ENCODE results near the gene MPHOSPH8.
"Not testable (repeated sequence)": the region's sequence is repeated elsewhere in the genome, so short reads cannot be mapped to it uniquely, and the experiment has no call there.

MPHOSPH8 gene

DNA sequence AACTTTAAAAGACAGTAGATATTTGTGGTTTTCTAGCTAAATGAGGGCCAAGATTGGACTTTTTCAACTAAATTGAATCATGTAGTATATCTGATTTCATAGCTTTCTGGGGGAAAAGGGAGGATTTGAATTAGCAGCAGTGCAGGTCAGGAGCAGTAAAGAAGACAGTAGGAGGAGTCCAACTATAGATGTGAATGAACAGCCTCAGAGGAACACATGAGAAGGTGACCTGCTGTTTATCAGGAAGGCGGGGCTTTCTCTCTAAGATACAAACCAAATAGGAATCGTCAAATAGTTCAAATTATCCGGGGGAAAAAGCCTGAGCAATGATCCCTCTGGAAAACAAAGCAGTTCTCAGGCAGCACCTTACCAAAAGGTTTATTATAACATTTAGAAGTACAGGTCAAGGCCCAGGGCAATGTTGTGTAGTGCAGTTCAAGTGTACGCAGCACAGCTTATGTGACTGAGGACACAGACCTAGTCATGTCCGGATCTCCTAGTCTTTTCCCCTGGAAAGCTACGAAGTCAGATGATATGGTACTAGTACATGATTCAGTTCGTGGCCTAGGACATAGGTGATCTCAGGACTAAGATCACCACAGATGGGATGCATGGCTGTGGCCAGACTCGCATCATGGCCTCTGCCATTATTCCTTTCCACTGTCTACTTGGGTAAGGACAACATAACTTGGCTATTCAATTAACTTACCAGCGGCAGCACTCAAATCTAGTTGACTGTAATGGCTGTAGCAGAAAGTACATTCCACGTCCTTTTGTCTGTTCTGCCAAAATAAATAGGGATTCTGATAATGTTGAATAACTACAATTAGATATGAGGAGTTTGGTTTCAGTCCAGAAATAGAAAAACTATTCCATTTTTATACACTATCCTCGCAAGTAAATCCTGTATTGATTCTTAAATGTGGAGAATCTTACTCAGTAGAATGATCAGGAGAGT is 40.3 kb downstream of the MPHOSPH8 start:
- H3K27ac ChIP-seq: peak overlapping the region; percentile 55
- TF ChIP-seq CTCF (conservative IDR thresholded peaks at IDR 0.05): no peak

- TF ChIP-seq CTCF (conservative IDR thresholded peaks at IDR 0.05): no peak
- H3K27ac ChIP-seq: peak overlapping the region; percentile 55
These were observed 41.4 kb downstream of the MPHOSPH8 start for GRCh38 chr13:19674898-19675297.

DNA sequence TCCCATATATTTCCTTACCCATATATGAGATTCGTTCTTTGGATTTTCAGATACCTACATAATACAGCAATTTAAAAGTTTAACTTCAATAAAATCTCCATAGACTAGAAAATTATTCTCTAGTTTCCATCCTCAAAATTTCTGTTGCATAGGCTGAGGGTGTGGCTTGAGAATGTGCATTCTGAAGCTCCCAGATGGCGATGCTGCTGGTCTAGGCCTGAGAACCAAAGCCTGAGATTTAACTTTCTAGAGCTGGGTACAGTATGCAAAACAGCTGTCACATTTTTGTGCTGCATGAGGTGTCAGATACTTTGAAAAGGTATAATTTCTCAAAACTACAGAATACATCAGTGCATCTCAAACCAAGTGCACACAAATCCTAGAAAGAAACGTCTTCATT is 42.7 kb downstream of the MPHOSPH8 start:
- TF ChIP-seq CTCF (conservative IDR thresholded peaks at IDR 0.05): no peak
- no peak overlapping the region for H3K27ac ChIP-seq

DNA sequence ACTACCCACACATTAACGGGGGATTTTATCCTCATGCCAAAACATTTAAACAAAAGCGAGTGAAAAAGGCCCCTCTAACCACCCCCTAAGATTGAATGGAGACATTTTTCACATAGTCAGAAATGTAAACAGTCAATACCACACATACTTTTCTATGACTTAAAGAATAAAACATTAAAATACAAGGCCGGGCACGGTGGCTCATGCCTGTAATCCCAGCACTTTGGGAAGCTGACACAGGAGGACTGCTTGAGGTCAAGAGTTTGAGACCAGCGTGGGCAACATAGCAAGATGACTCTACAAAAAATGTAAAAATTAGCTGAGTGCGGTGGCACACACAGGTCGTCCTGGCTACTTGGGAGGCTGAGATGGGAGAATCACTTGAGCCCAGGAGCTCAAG is 47.3 kb downstream of the MPHOSPH8 start:
- H3K27ac ChIP-seq: no peak overlapping the region
- TF ChIP-seq CTCF (conservative IDR thresholded peaks at IDR 0.05): no peak

- TF ChIP-seq CTCF (conservative IDR thresholded peaks at IDR 0.05): no peak
- H3K27ac ChIP-seq: no peak overlapping the region
These were observed 48.1 kb downstream of the MPHOSPH8 start for GRCh38 chr13:19681517-19681916.

DNA sequence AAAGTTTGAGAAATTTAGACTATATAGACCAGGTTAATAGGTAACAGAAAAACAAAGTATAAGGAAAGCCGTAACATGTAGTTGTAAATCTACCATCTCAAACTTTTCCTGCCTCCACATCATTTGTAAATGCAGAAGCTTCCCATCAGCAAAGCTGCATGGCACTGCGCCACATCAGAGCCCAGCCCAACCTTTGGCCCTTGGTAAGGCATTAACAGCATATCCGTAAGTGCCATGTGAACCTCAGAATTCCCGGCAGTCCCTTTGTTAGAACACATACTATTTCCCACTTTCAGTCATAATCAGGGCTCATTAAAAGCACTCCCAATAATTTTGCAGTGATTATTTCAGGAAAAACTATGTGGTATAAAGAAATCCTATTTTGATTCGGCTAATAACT is 51.6 kb downstream of the MPHOSPH8 start:
- no peak overlapping the region for H3K27ac ChIP-seq
- no peak for TF ChIP-seq CTCF (conservative IDR thresholded peaks at IDR 0.05)

DNA sequence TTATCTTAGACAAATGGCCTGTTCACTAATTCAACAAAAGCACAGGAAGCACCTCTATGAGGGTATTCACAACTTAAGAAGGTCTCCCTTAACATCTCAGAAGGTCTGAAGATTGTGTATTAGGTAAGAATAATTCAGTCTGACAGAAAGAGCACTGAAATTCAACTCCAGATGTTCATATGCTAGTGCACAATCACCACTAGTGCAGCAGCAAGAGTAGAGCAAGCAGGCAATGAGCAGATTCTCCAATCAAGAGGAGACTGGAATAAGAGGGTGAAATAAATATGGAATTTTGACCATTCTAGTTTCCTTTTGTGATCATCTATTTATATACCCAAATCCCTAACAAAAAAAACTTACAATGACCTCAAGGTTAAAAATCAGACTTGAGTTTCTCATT is 52.0 kb downstream of the MPHOSPH8 start:
- TF ChIP-seq CTCF (conservative IDR thresholded peaks at IDR 0.05): no peak
- no peak overlapping the region for H3K27ac ChIP-seq

DNA sequence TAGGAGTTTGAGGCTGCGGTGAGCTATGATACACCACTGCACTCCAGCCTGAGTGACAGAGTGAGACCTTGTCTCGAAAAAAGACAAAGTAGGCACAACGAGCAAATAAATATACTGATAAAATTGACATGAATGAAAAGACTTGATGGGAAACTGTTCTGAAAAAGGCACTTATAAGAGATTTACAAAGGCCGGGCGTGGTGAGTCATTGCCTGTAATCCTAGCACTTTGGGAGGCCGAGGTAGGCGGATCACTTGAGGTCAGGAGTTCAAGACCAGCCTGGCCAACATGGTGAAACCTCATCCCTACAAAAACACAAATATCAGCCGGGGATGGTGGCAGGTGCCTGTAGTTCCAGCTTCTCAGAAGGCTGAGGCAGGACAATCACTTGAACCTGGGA is 58.0 kb downstream of the MPHOSPH8 start:
- not testable (repeated sequence) for H3K27ac ChIP-seq
